HepG2 (cell line): ENCODE results near the gene GRIN3B.

Experiments used
- ARNTL ChIP-seq: sonication (generic); formaldehyde crosslinking; IDR thresholded peaks from 2 replicates; pipeline ENCODE4 v1.4.0; 2020; ENCODE audit warnings: mild to moderate bottlenecking, missing genetic modification reagents
- ATF3 ChIP-seq: sonication (generic); formaldehyde crosslinking; IDR thresholded peaks from 2 replicates; pipeline ENCODE4 v1.4.0; 2020; ENCODE audit warnings: missing genetic modification reagents
- ATF6 ChIP-seq: sonication (generic); formaldehyde crosslinking; conservative IDR thresholded peaks from 2 replicates; pipeline ENCODE4 v1.4.0; 2020; ENCODE audit warnings: missing genetic modification reagents
- CEBPZ ChIP-seq: IDR thresholded peaks from 2 replicates; pipeline ENCODE4 v1.6.1; 2012; ENCODE audit warnings: low read length, improper control_type of control experiment
- EP300 ChIP-seq, 3 experiments: sonication (generic) in 1 of 3; formaldehyde crosslinking in 1 of 3; IDR thresholded peaks; 2 replicates each; pipeline versions ENCODE4 v1.5.1 to v1.6.1; 2011 to 2020; ENCODE audit warnings: low read depth in 2 of 3, low read length in 2 of 3, borderline replicate concordance in 1 of 3, improper control_type of control experiment in 1 of 3, mild to moderate bottlenecking in 1 of 3, missing genetic modification reagents in 1 of 3, moderate library complexity in 1 of 3
- FIP1L1 ChIP-seq: fragments of 200-400 bp; formaldehyde crosslinking; IDR thresholded peaks from 2 replicates; pipeline ENCODE4 v1.6.1; 2018; ENCODE audit warnings: low read depth, mild to moderate bottlenecking, low read length, moderate library complexity, borderline replicate concordance; ENCODE audit not compliant: insufficient read depth
- JUN ChIP-seq: sonication (generic); formaldehyde crosslinking; IDR thresholded peaks from 2 replicates; pipeline ENCODE4 v1.4.0; 2020; ENCODE audit warnings: mild to moderate bottlenecking, missing genetic modification reagents
- PCBP2 ChIP-seq: fragments of 200-400 bp; formaldehyde crosslinking; optimal IDR thresholded peaks from 2 replicates; pipeline ENCODE3; 2018; ENCODE audit warnings: low read length, low read depth; ENCODE audit not compliant: poor library complexity, severe bottlenecking
- POLR2A ChIP-seq, 2 experiments: IDR thresholded peaks; 2 replicates each; pipeline ENCODE4 v1.6.1; 2011; ENCODE audit warnings: low read depth in 2 of 2, low read length in 2 of 2, mild to moderate bottlenecking in 1 of 2, moderate library complexity in 1 of 2; ENCODE audit not compliant: insufficient read depth in 1 of 2
- ZNF746 ChIP-seq: sonication (generic); formaldehyde crosslinking; IDR thresholded peaks from 2 replicates; pipeline ENCODE4 v1.8.0; 2022; ENCODE audit warnings: mild to moderate bottlenecking, missing genetic modification reagents

GRCh38 chr19:1058112-1058511, 57.9 kb downstream of the GRIN3B start:
- TF ChIP-seq POLR2A (IDR thresholded peaks at IDR 0.05; ENCODE audit: insufficient read depth in 1 of 2, low read depth in 2 of 2, low read length in 2 of 2) = no peak
- TF ChIP-seq ARNTL (CRISPR knock-in tag) = no peak
- no peak for TF ChIP-seq CEBPZ
- TF ChIP-seq FIP1L1 = no peak
- TF ChIP-seq ATF3 (CRISPR knock-in tag) = no peak
- TF ChIP-seq PCBP2 = no peak
- TF ChIP-seq JUN (CRISPR knock-in tag) = no peak
- TF ChIP-seq ZNF746 = no peak
- TF ChIP-seq ATF6 (CRISPR knock-in tag) = no peak
- no peak for TF ChIP-seq EP300 (IDR thresholded peaks at IDR 0.05; ENCODE audit: low read depth in 2 of 2, low read length in 2 of 2)
- TF ChIP-seq EP300 (CRISPR knock-in tag; IDR thresholded peaks at IDR 0.05; ENCODE audit: borderline replicate concordance) = no peak
